HuH-7.5 (cell line): ENCODE measurements around the gene PI4KA.
"Not testable (repeated sequence)": the region's sequence is repeated elsewhere in the genome, so short reads cannot be mapped to it uniquely, and the experiment has no call there.

Source experiments
- DNase-seq: peaks from one replicate; pipeline ENCODE4 v3.0.0; 2011; ENCODE audit warnings: low spot score

PI4KA gene

DNA sequence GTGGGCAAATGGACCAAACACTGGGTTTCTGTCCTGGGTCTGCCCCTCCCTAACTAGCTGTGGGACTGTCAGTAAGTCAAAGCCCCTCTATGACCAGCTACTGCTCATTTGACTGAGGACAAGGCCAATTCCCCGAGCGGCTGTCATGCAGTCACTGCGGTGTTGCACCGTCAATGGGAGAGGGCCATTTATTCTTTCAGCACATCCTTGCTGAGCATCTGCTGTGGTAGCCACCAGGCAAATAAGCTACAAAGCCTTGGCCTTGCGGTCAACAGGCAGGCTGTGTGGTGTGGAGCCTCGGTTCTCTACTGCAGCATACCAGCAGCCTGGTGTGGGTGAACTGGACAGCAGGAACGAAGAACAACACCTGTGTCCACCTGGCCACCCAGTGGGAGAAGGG lies 110.5 kb downstream of the PI4KA start:
- no peak for DNase-seq

DNA sequence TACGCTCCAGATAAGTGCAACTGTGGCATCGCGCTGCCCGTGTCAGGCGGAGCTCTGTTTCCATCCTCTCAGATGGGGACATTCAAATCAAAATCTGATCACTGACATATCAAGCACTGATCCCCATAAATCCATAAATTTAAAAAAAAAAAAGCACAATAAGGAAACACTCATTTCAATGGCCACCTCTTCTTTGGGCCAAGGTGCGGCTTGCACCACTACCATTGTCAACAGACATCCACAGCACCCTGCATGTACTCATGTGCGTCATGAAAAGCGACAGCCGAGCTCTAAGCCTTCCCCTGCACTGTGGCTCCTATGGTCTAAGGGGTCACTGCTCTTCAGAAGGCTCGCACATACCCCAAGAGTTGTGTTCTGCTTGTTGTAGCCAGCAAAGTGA lies 111.4 kb downstream of the PI4KA start:
- no peak for DNase-seq

- DNase-seq, result no peak
Observed at GRCh38 chr22:20746431-20747189, 112.0 kb downstream of the PI4KA start.

- no peak for DNase-seq
Observed at GRCh38 chr22:20745119-20745518, 113.5 kb downstream of the PI4KA start.

DNA sequence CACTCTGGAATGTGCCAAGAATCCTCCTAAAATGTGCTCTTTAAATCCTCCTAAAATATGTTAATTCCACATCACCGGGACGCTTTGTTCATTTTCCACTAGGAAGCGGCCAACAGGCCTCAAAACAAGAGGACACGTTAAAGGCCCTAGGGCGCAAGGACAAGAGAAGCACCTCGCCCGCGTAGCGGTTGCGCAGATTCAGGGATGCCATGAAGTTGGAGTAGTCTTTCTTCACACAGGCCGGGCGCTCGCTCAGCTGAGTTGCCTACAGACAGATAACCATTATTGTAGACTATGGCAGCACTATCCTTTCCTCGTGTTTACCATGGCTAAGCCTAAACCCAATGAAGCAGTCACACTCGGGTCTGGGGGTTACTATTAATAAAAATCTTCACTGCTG lies 114.2 kb downstream of the PI4KA start:
- DNase-seq, result no peak

DNA sequence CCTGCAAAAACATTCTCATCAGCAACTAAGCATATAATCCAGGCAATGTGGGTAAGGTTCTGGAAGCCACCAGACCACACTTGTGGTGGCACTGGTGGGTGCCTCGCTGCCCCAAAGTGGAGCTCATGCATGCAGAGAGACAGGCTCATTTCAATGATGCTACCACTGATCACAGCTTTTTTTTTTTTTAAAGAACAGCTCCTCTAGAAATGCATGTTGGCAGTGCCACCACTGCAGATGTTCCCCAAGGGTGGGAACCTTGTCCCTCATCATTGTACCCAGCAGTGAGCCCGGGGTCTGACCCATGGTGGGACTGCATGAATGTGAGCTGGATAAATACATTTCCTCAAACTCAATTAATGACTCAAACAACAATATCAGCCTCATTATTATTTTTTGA lies 115.8 kb downstream of the PI4KA start:
- no peak for DNase-seq

- peak; percentile 54 for DNase-seq
Observed at GRCh38 chr22:20741634-20742581, 116.7 kb downstream of the PI4KA start.

DNA sequence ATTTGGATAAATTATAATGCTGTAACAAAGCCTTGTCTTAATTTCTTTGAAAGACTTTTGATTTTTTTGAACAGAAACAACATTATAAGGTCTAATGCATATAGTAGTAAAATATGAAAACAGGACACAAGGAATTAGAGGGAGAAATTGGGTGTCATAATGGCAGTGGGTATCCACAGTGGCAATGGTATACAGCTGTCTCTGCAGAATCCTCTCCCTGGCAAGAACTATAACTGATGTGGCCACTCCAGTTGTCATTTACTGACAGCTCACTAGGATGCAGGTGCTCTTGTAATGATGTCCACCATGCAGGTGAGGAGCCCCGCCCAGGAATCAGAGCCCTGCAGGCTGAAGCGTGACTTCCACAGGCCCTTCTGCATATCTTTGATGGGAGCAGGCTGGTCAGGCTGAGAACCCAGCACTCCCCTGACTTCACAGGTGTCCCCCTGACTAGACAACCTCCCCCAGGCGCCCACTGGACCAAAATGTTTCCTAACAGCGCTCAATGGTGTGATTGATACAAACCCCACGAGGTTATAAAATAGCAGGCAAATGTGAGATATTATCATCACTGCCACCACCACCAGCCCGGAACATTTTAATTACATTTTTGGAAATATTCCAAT lies 117.5 kb downstream of the PI4KA start:
- no peak for DNase-seq

- DNase-seq, result no peak
Observed at GRCh38 chr22:20740222-20740951, 118.2 kb downstream of the PI4KA start.

- DNase-seq, result no peak
Observed at GRCh38 chr22:20738394-20739089, 120.1 kb downstream of the PI4KA start.

GRCh38 chr22:20736891-20737290 lies 121.7 kb downstream of the PI4KA start:
- not testable (repeated sequence) for DNase-seq

GRCh38 chr22:20735356-20736162 lies 123.1 kb downstream of the PI4KA start:
- DNase-seq, result not testable (repeated sequence)

DNA sequence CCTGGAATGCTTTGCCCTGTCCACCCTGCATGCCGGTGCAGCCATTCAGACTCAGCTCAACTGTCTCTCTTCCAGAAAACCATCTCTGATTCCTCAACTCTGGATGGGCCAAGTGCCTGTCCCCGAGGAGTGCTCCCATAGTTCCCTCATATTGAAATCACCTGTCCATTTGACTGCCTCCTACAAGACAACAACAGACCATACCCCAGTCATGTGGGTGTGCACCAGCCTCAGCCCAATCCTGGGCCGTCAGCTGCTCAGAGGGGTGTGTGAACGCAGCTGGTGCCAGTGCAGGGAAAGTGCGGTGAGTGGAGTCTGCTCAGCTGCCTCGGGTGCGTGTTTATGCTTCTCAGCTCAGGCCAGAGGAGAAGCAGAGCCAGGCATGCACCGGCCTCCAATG lies 126.2 kb downstream of the PI4KA start:
- DNase-seq, result not testable (repeated sequence)

DNA sequence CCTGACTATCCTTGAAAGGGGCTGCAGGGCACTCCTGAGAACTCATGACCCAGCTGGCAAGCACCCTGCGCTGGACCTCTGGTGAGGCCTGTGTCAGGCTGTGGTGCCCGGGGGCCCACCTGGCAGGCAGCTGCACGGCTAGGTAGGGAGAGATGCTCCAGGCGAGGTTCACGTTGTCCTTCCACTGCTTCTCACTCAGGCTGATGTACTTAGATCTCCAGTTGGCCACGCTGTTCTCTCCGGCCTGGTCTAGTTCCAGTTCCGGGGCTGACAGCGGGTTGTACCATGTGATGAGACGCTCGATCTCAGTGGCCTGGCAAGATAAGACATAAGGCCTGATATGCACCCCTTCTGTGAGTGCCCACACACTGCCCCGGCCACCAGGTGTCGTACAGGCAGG lies 129.4 kb downstream of the PI4KA start:
- DNase-seq, result no peak

GRCh38 chr22:20728523-20729190 lies 130.0 kb downstream of the PI4KA start:
- no peak for DNase-seq

DNA sequence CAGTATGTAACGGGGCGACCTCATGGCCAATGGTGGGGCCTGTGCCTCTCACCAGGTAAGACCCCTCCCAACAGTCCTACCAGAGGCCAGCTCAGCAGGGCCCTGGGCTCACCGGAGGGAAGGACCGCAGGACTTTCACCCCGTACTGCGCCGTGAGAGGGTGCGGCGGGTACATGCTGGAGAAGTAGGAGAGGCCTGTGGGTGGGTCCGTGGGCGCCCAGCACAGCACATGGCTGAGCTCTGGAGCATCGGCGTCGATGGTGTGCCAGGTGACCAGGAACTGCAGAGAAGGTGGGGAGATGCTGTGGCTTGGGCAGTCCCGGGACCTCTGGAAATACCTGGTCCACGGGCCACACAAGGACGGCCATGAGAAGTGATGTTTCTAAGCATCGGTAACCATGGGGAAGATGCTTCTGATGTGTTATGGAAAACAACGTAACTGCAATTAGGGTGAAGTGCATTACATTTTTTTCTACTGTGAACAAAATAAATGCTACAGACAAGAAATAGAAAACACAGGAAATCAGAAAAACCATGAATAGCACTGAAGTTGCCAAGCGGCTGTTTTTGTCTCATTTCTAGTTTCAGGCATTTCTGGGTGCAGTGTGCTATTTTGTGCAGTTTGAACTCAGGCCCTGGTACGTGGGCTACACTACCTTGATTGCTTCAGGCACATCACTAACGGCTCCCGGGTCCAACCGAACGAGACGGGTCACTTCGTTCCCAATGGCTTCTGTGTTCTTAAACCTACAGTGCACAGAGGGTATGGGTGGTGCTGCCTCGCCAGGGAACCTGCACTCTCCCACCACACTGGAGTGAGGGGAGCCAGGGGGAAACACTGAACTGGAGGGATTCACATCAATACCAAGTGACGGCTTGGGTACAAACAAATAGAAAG lies 131.2 kb downstream of the PI4KA start:
- no peak for DNase-seq

DNA sequence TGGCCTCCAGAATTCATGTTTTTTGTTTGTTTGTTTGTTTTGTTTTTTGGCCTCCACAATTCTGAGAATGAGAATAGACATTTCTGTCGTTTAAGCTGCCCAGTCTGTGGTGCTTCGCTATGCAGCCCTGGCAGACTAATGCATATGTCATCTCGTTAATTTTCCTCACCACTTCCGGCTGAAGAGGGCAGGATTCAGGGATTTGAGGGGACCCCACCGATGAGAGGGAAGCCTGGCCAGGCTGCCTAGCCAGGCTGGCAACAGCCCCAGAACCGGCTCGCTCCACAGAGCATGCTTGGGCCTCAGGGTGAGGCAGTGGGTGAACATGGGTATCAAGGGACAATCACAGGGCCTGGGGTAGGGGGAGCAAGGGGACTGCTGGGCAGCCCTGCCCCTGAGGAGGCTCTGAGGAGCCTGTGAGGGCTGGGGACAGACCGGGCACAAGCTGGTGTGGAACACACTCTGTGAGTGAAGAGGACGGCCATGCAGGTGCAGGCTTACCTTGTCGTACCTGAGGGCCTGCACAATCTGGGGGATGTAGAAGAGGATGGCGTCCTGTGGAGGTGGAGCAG lies 132.5 kb downstream of the PI4KA start:
- no peak for DNase-seq

DNA sequence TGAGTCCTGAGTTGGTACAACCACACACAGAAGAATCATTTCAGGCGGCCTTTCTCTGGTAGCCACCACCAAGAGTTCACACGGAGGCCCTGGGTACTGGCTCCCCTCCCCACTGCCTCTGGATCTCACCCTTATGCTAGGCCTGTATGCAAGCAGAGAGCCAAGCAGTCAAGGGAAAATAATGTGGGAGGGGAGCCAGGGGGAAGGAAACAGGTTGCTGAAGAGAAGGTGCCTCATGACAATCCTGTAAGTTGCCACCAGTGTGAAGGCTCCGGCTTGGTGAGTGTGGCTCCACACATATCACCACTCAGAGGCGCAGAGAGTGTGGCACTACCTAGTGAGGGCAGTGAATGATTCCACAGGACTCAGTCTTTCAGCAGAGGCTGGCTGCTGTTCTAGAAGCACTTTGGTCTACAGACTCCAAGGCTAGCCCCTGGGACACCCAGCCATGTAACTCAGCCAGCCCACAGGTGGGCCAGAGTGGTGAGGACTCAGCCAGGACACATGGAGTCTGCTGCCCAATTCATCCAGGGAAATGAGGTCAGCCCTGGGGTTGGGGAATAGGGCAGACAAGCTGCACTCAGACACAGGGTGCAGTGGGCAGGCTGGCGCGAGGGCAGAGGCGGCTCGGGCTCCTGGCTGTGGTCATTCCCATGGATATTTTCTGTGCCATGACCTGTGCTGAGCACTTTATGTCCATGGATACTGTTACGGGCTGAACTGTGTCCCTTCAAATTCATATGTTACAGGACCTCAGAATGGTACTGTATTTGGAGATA lies 133.7 kb downstream of the PI4KA start:
- no peak for DNase-seq
